GM19468 (cell line): ENCODE measurements around the gene ZNF43.
"Not testable (repeated sequence)": the region's sequence is repeated elsewhere in the genome, so short reads cannot be mapped to it uniquely, and the experiment has no call there.

Experiments
- ATAC-seq: cut with Tn5 transposase; IDR thresholded peaks from one replicate; pipeline ENCODE4 v1.9.1; 2021; ENCODE audit warnings: mild to moderate bottlenecking, moderate library complexity, moderate number of reproducible peaks; ENCODE audit not compliant: unreplicated experiment; ENCODE audit errors: extremely low read depth

The ZNF43 gene

GRCh38 chr19:21812448-21812847 lies 23.5 kb downstream of the ZNF43 start:
- no peak for ATAC-seq

- ATAC-seq, result not testable (repeated sequence)
These were observed 27.5 kb downstream of the ZNF43 start for GRCh38 chr19:21808400-21809000.

- no peak for ATAC-seq
These were observed 46.4 kb downstream of the ZNF43 start for GRCh38 chr19:21789466-21790085.

- ATAC-seq, result no peak
These were observed 49.0 kb downstream of the ZNF43 start for GRCh38 chr19:21786936-21787335.

- not testable (repeated sequence) for ATAC-seq
These were observed 60.2 kb downstream of the ZNF43 start for GRCh38 chr19:21775792-21776191.

- ATAC-seq, result peak; percentile 76
These were observed 68.7 kb downstream of the ZNF43 start, which contains the start of gene ZNF100 for GRCh38 chr19:21767065-21767800. Gene ZNF100, minus strand, starts transcription at chr19:21767579. Its CDS starts 150 bp downstream, at chr19:21767429.

- ATAC-seq, result not testable (repeated sequence)
These were observed 69.3 kb downstream of the ZNF43 start for GRCh38 chr19:21766705-21767064.

- ATAC-seq, result no peak
These were observed 70.8 kb downstream of the ZNF43 start for GRCh38 chr19:21765151-21765550.

GRCh38 chr19:21761547-21761946 lies 74.4 kb downstream of the ZNF43 start:
- not testable (repeated sequence) for ATAC-seq

- no peak for ATAC-seq
These were observed 77.7 kb downstream of the ZNF43 start for GRCh38 chr19:21758296-21758695.

GRCh38 chr19:21755555-21755954 lies 80.4 kb downstream of the ZNF43 start:
- not testable (repeated sequence) for ATAC-seq
